Panc1 (cell line): Measurements from ENCODE around the gene MYO1B. TPM values are rescaled to one million over a fixed set of nuclear protein-coding genes. Genes with fewer than 3 reads are reported as not detected.

Source experiments
- ATAC-seq: fragments of 200-7000 bp; cut with Tn5 transposase; 2 replicates; pipeline ENCODE4 v1.9.1; 2020; ENCODE audit warnings: mild to moderate bottlenecking, moderate library complexity
- BruUV-seq: library from RNA; stranded (reverse); fragments of 400-500 nt; replicated peaks from 2 replicates; lab custom pipeline; 2021; lab: Mats Ljungman, UMichigan
- CTCF ChIA-PET: fragments of 300-600 bp; sonication (Branson Sonifier 250); formaldehyde crosslinking; loops from one replicate; lab custom pipeline; 2022; ENCODE audit warnings: antibody characterized with exemption; lab: Charles Lee
- POLR2A ChIA-PET: fragments of 300-600 bp; sonication (Branson Sonifier 250); formaldehyde crosslinking; loops from one replicate; lab custom pipeline; 2022; ENCODE audit warnings: antibody characterized with exemption; lab: Charles Lee
- DNase-seq: peaks from one replicate; pipeline ENCODE4 v3.0.0-alpha.2; 2010; ENCODE audit warnings: low read depth, low spot score
- H3K27ac ChIP-seq: 2 replicates; pipeline ENCODE4 v1.5.1; 2011; ENCODE audit warnings: mild to moderate bottlenecking, low read length, inconsistent platforms
- H3K27me3 ChIP-seq: fragments of 200-500 bp; sonication (Bioruptor generic); 2 replicates; pipeline ENCODE4 v1.6.0; 2014; ENCODE audit warnings: low read length, inconsistent platforms; ENCODE audit not compliant: control insufficient read depth, insufficient read depth
- H3K36me3 ChIP-seq: fragments of 200-500 bp; sonication (Bioruptor generic); 2 replicates; pipeline ENCODE4 v1.5.1; 2014; ENCODE audit warnings: inconsistent platforms, mild to moderate bottlenecking, low read length, moderate library complexity; ENCODE audit not compliant: control insufficient read depth, insufficient read depth
- H3K4me1 ChIP-seq: 2 replicates; pipeline ENCODE4 v1.5.1; 2011; ENCODE audit warnings: inconsistent platforms, mild to moderate bottlenecking, low read length, moderate library complexity; ENCODE audit not compliant: control insufficient read depth, insufficient read depth
- H3K4me3 ChIP-seq, 2 experiments: 2 replicates each; pipeline ENCODE4 v1.5.1; 2011 to 2012; ENCODE audit warnings: low read depth in 2 of 2, low read length in 2 of 2, mild to moderate bottlenecking in 2 of 2, inconsistent platforms in 1 of 2, moderate library complexity in 1 of 2
- H3K9me3 ChIP-seq: fragments of 200-500 bp; sonication (Bioruptor generic); 2 replicates; pipeline ENCODE4 v1.5.1; 2014; ENCODE audit warnings: low read depth, mild to moderate bottlenecking, inconsistent platforms, low read length, moderate library complexity; ENCODE audit not compliant: control insufficient read depth, insufficient read depth
- REST ChIP-seq, 2 experiments: IDR thresholded peaks; 2 replicates each; pipeline ENCODE4 v1.6.1; 2011 to 2012; ENCODE audit warnings: low read depth in 2 of 2, control low read depth in 1 of 2, low read length in 1 of 2, mild to moderate bottlenecking in 1 of 2, moderate library complexity in 1 of 2; ENCODE audit not compliant: insufficient read depth in 1 of 2
- SIN3A ChIP-seq: IDR thresholded peaks from 2 replicates; pipeline ENCODE4 v1.6.1; 2012; ENCODE audit warnings: low read depth, mild to moderate bottlenecking, low read length, moderate library complexity, borderline replicate concordance; ENCODE audit not compliant: insufficient read depth
- TCF7L2 ChIP-seq: IDR thresholded peaks from 2 replicates; pipeline ENCODE4 v1.6.1; 2011; ENCODE audit warnings: mild to moderate bottlenecking, low read depth, low read length, inconsistent platforms
- in situ Hi-C: cut with HindIII; loops from 2 replicates; pipeline ENCODE4 v1.10.0; 2016; ENCODE audit warnings: low sequenced_read_pairs, low pct_unique_long_range_greater_than_20kb
- intact Hi-C: fragments of 100-400 bp; cut with micrococcal nuclease; formaldehyde crosslinking; loops from one replicate; pipeline ENCODE4 v1.10.0; 2022; ENCODE audit not compliant: unreplicated experiment
- total RNA-seq: library from RNA; stranded (reverse); gene quantifications from one replicate; pipeline ENCODE4 v1.2.1, GENCODE V29; 2021; ENCODE audit not compliant: unreplicated experiment
- TF ChIP-seq, protein P1 (sequence below): fragments of 450-650 bp; IDR thresholded peaks from 2 replicates; pipeline ENCODE4 v1.5.1; 2017; ENCODE audit warnings: mild to moderate bottlenecking

MYO1B gene
- total RNA-seq, 1 experiment from 2014 or later: 51.5 TPM

GRCh38 chr2:191335875-191336464, 90.8 kb downstream of the MYO1B start:
- Histone ChIP-seq H3K4me3 (no peak overlapping the region), H3K4me1 (no peaks in the 10 kb centered on the region), H3K27ac (no peak overlapping the region), H3K9me3 (no peaks in the 10 kb centered on the region), H3K27me3 (no peaks in the 10 kb centered on the region), H3K36me3 (no peaks in the 10 kb centered on the region)
- TF ChIP-seq TCF7L2 (no peak), SIN3A (no peak)
- TF ChIP-seq, protein P1, sequence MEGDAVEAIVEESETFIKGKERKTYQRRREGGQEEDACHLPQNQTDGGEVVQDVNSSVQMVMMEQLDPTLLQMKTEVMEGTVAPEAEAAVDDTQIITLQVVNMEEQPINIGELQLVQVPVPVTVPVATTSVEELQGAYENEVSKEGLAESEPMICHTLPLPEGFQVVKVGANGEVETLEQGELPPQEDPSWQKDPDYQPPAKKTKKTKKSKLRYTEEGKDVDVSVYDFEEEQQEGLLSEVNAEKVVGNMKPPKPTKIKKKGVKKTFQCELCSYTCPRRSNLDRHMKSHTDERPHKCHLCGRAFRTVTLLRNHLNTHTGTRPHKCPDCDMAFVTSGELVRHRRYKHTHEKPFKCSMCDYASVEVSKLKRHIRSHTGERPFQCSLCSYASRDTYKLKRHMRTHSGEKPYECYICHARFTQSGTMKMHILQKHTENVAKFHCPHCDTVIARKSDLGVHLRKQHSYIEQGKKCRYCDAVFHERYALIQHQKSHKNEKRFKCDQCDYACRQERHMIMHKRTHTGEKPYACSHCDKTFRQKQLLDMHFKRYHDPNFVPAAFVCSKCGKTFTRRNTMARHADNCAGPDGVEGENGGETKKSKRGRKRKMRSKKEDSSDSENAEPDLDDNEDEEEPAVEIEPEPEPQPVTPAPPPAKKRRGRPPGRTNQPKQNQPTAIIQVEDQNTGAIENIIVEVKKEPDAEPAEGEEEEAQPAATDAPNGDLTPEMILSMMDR: no peak
- no peak for DNase-seq
- CTCF ChIA-PET: no interaction called here
- POLR2A ChIA-PET: interaction anchor here (0.6 kb wide), 1 partner anchor 104 kb away, joined by 3 read pairs; no protein-coding TSS in a partner anchor
- in situ Hi-C loops: no loop called here
- intact Hi-C loops: no loop called here
- no TSS peak for BruUV-seq
- no peak for ATAC-seq

- Histone ChIP-seq H3K4me1 (no peaks in the 10 kb centered on the region), H3K27ac (no peak overlapping the region), H3K9me3 (no peaks in the 10 kb centered on the region), H3K36me3 (no peaks in the 10 kb centered on the region; the same call in 1 of the 2 replicates), H3K27me3 (no peaks in the 10 kb centered on the region), H3K4me3 (no peak overlapping the region)
- no TSS peak for BruUV-seq
- POLR2A ChIA-PET: no interaction called here
- DNase-seq (no peak), ATAC-seq (no peak)
- TF ChIP-seq REST (IDR thresholded peaks at IDR 0.05; ENCODE audit: insufficient read depth in 1 of 2, low read depth in 2 of 2, low read length in 1 of 2) (no peak), TCF7L2 (no peak)
- TF ChIP-seq, protein P1: no peak
- CTCF ChIA-PET: no interaction called here
- intact Hi-C loops (no loop called here), in situ Hi-C loops (no loop called here)
Observed at GRCh38 chr2:191341436-191341835, 96.2 kb downstream of the MYO1B start.
